Uterus (tissue), 2 donors: ENCODE data around the gene EBLN1.

Experiments
- CTCF ChIP-seq, 4 experiments: fragments of 200-600 bp in 2 of 4; fragments of 450-650 bp in 2 of 4; sonication (generic) in 2 of 4; IDR thresholded peaks; one replicate each; pipeline ENCODE4 v1.5.1; 2016 to 2019; ENCODE audit warnings: antibody characterized with exemption in 4 of 4, mild to moderate bottlenecking in 2 of 4, moderate library complexity in 1 of 4
- POLR2A ChIP-seq, 2 donors: fragments of 450-650 bp; IDR thresholded peaks; one replicate each; pipeline ENCODE4 v1.6.1; 2016; ENCODE audit warnings: antibody characterized with exemption in 2 of 2, mild to moderate bottlenecking in 1 of 2, moderate library complexity in 1 of 2

- TF ChIP-seq CTCF (IDR thresholded peaks at IDR 0.05) (no peak), POLR2A (IDR thresholded peaks at IDR 0.05) (no peak)
These were observed 34.0 kb upstream of the EBLN1 start for GRCh38 chr10:22251751-22252223.
